Mucosa of rectum (tissue), 2 donors: Measurements from ENCODE around the gene C1QL1.

ENCODE experiments used
- H3K27ac ChIP-seq, 2 donors: one replicate each; pipeline ENCODE4 v1.7.0; 2013; ENCODE audit warnings: inconsistent platforms in 2 of 2, low read depth in 2 of 2, low read length in 2 of 2
- H3K27me3 ChIP-seq, 2 donors: one replicate each; pipeline ENCODE4 v1.7.0; 2013; ENCODE audit warnings: low read length in 2 of 2; ENCODE audit not compliant: control insufficient read depth in 2 of 2, insufficient read depth in 2 of 2
- H3K36me3 ChIP-seq, 2 donors: one replicate each; pipeline ENCODE4 v1.7.0; 2013; ENCODE audit warnings: low read length in 2 of 2; ENCODE audit not compliant: control insufficient read depth in 2 of 2, insufficient read depth in 2 of 2
- H3K4me1 ChIP-seq, 2 donors: one replicate each; pipeline ENCODE4 v1.7.0; 2013; ENCODE audit warnings: low read length in 2 of 2, mild to moderate bottlenecking in 1 of 2; ENCODE audit not compliant: control insufficient read depth in 2 of 2, insufficient read depth in 2 of 2
- H3K4me3 ChIP-seq, 2 donors: one replicate each; pipeline ENCODE4 v1.7.0; 2013; ENCODE audit warnings: low read length in 2 of 2
- H3K9ac ChIP-seq, 2 donors: one replicate each; pipeline ENCODE4 v1.7.0; 2013; ENCODE audit warnings: low read length in 2 of 2, low read depth in 1 of 2, mild to moderate bottlenecking in 1 of 2
- H3K9me3 ChIP-seq, 2 donors: one replicate each; pipeline ENCODE4 v1.7.0; 2013; ENCODE audit warnings: low read length in 2 of 2; ENCODE audit not compliant: control insufficient read depth in 2 of 2
- donor health status: healthy.
- donor health status: Normal muscosa, but diverticular disease.

C1QL1 gene

GRCh38 chr17:45004388-45004787, 36.3 kb upstream of the C1QL1 start:
- Histone ChIP-seq H3K36me3 (no peaks in the 10 kb centered on the region), H3K4me3 (no peak overlapping the region), H3K27ac (no peak overlapping the region), H3K9ac (no peak overlapping the region), H3K27me3 (no peaks in the 10 kb centered on the region), H3K9me3 (peaks cover 3 to 4% of the 10 kb centered on the region in 2 donors), H3K4me1 (no peaks in the 10 kb centered on the region)

GRCh38 chr17:45003877-45004276, 35.8 kb upstream of the C1QL1 start:
- H3K27ac ChIP-seq = no peak overlapping the region
- no peak overlapping the region for H3K9ac ChIP-seq
- H3K36me3 ChIP-seq = no peaks in the 10 kb centered on the region
- H3K4me1 ChIP-seq = no peaks in the 10 kb centered on the region
- H3K27me3 ChIP-seq = no peaks in the 10 kb centered on the region
- peaks cover 4 to 5% of the 10 kb centered on the region in 2 donors for H3K9me3 ChIP-seq
- H3K4me3 ChIP-seq = no peak overlapping the region

GRCh38 chr17:45001310-45001709, 33.2 kb upstream of the C1QL1 start:
- Histone ChIP-seq H3K36me3 (no peaks in the 10 kb centered on the region), H3K27me3 (no peaks in the 10 kb centered on the region), H3K4me3 (no peak overlapping the region), H3K9ac (no peak overlapping the region), H3K27ac (no peak overlapping the region), H3K9me3 (peaks cover 4 to 5% of the 10 kb centered on the region in 2 donors), H3K4me1 (no peaks in the 10 kb centered on the region)

GRCh38 chr17:44999433-44999832, 31.3 kb upstream of the C1QL1 start:
- peaks cover 4 to 5% of the 10 kb centered on the region in 2 donors for H3K9me3 ChIP-seq
- H3K4me1 ChIP-seq = no peaks in the 10 kb centered on the region
- H3K27me3 ChIP-seq = no peaks in the 10 kb centered on the region

GRCh38 chr17:44998646-44999045, 30.5 kb upstream of the C1QL1 start:
- Histone ChIP-seq H3K27me3 (no peaks in the 10 kb centered on the region), H3K36me3 (no peaks in the 10 kb centered on the region)

More at GRCh38 chr17:44999433-44999832, 31.3 kb upstream of the C1QL1 start:
- Histone ChIP-seq H3K27ac (no peak overlapping the region), H3K9ac (no peak overlapping the region), H3K4me3 (no peak overlapping the region), H3K36me3 (no peaks in the 10 kb centered on the region)

GRCh38 chr17:44997733-44998520, 29.8 kb upstream of the C1QL1 start:
- no peak overlapping the region for H3K4me3 ChIP-seq
- no peak overlapping the region for H3K9ac ChIP-seq
- no peaks in the 10 kb centered on the region for H3K27me3 ChIP-seq
- H3K27ac ChIP-seq = no peak overlapping the region
- peaks cover 4 to 5% of the 10 kb centered on the region in 2 donors for H3K9me3 ChIP-seq
- H3K4me1 ChIP-seq = no peaks in the 10 kb centered on the region
- H3K36me3 ChIP-seq = no peaks in the 10 kb centered on the region

More at GRCh38 chr17:44998646-44999045, 30.5 kb upstream of the C1QL1 start:
- Histone ChIP-seq H3K4me3 (no peak overlapping the region), H3K27ac (no peak overlapping the region), H3K9me3 (peaks cover 4 to 5% of the 10 kb centered on the region in 2 donors), H3K9ac (no peak overlapping the region), H3K4me1 (no peaks in the 10 kb centered on the region)

GRCh38 chr17:44996304-44996703, 28.2 kb upstream of the C1QL1 start:
- H3K27ac ChIP-seq = no peak overlapping the region

GRCh38 chr17:44995436-44996001, 27.4 kb upstream of the C1QL1 start:
- H3K27me3 ChIP-seq = no peaks in the 10 kb centered on the region
- peaks cover 4 to 5% of the 10 kb centered on the region in 2 donors for H3K9me3 ChIP-seq
- no peak overlapping the region for H3K4me3 ChIP-seq
- no peaks in the 10 kb centered on the region for H3K4me1 ChIP-seq
- no peaks in the 10 kb centered on the region for H3K36me3 ChIP-seq
- no peak overlapping the region for H3K9ac ChIP-seq
- H3K27ac ChIP-seq = no peak overlapping the region

More at GRCh38 chr17:44996304-44996703, 28.2 kb upstream of the C1QL1 start:
- no peak overlapping the region for H3K9ac ChIP-seq
- peaks cover 4 to 5% of the 10 kb centered on the region in 2 donors for H3K9me3 ChIP-seq
- H3K27me3 ChIP-seq = no peaks in the 10 kb centered on the region
- H3K4me3 ChIP-seq = no peak overlapping the region
- H3K36me3 ChIP-seq = no peaks in the 10 kb centered on the region
- H3K4me1 ChIP-seq = no peaks in the 10 kb centered on the region

GRCh38 chr17:44992242-44992939, 24.3 kb upstream of the C1QL1 start:
- H3K4me1 ChIP-seq = no peaks in the 10 kb centered on the region
- H3K27me3 ChIP-seq = peaks cover 0 to 8% of the 10 kb centered on the region in 2 donors
- no peak overlapping the region for H3K9ac ChIP-seq
- no peak overlapping the region for H3K4me3 ChIP-seq
- H3K27ac ChIP-seq = no peak overlapping the region
- H3K9me3 ChIP-seq = no peaks in the 10 kb centered on the region
- H3K36me3 ChIP-seq = no peaks in the 10 kb centered on the region

- Histone ChIP-seq H3K9ac (no peak overlapping the region), H3K27ac (no peak overlapping the region), H3K9me3 (no peaks in the 10 kb centered on the region), H3K4me3 (no peak overlapping the region), H3K27me3 (peaks cover 2 to 11% of the 10 kb centered on the region in 2 donors), H3K36me3 (no peaks in the 10 kb centered on the region), H3K4me1 (no peaks in the 10 kb centered on the region)
Observed at GRCh38 chr17:44990994-44991393, 22.9 kb upstream of the C1QL1 start.
